Skin epidermis (tissue), 12 donors: ENCODE measurements around the gene PTPRM.

Source experiments
- H3K27ac ChIP-seq, 21 experiments: fragments of 200-600 bp; sonication (generic) in 11 of 21; one replicate each; pipeline ENCODE4 v1.5.0; 2020; ENCODE audit warnings: mild to moderate bottlenecking in 3 of 21, inconsistent platforms in 2 of 21, moderate library complexity in 2 of 21
- H3K4me3 ChIP-seq, 7 experiments: fragments of 200-600 bp; sonication (generic) in 2 of 7; one replicate each; pipeline ENCODE4 v1.5.0; 2020; ENCODE audit warnings: inconsistent platforms in 2 of 7, mild to moderate bottlenecking in 2 of 7, moderate library complexity in 1 of 7

PTPRM gene

DNA sequence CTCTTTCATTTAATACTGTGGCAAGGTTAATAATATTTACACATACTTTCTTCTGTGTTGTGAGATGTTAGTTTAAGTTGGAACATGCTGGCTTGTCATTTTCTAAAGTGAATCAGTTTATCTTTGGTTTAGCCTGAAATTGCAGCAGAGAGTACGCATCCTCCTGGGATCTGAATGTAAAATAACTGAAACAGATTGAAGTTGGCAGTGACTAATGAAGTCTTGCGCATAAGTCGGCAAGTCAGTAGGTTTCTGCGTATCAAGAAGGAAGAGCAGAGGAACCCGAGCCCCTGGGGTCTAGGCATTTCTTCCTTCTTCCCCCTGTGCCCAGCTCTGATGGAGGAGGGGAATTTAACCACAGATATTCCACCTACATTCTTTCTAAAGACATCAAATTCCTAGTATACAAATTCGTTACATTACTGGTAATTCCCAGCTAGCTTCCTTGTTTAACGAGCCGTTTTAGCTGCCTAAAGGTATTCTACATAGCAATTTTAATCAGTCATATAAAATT is 650.0 kb downstream of the PTPRM start:
- H3K27ac ChIP-seq: no peak overlapping the region
- H3K4me3 ChIP-seq: no peak overlapping the region

DNA sequence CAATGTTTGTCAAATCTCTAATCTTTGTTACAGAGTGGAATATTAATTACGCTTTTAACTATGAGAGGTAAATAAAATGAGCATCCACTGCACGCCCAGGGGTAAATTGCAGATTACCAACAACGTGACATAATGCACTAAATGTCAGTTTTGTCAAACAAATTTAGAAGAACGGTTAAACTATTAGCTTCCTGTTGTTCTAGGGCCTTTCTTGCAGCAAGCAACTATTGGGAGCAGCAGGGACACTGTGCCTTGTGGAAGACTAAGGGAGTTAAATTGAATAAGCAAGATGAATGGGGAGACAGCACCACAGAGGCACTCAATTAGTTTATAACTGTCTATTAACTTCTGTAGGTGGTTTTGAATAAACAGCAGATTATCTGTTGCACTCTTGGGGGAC is 651.1 kb downstream of the PTPRM start:
- Histone ChIP-seq H3K27ac (no peak overlapping the region), H3K4me3 (no peak overlapping the region)

DNA sequence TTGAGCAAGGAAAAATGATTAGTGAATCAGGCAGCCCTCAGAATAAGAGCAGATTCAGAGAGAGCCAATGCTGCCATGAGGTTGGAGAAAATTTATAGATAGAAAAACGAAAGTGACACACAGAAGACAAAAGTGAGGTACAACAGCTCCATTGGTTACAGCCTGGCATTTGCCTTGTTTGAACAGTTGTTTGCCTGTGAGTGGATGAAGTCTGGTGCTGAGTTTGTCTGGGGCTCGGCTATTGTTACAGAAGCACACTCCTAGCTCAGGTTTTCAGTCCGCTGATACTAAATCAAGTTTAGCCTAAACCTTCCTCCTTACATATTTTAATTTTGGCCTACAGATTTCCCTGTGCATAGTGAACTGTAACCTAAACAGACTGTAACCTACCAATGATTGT is 654.3 kb downstream of the PTPRM start:
- no peak overlapping the region for H3K27ac ChIP-seq

DNA sequence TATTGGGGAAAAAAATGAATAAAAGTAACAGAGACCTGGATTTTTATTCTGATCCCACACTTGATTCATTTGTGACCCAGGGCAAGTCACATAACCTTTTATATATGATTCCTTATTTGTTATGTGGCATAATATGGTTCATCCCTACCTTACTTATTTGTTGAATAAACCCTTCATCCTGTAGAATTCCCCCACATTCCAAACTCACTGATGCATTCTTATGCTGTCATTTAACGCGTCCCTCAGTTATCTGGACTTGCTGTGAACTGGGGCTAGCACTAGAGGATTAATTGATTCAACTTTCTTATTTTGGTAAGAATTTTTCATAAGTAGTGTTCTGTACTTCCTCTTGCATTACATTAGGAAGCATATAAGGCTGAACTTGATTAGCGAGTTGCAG is 657.5 kb downstream of the PTPRM start:
- no peak overlapping the region for H3K4me3 ChIP-seq
- no peak overlapping the region for H3K27ac ChIP-seq

More for the DNA sequence above, 654.3 kb downstream of the PTPRM start:
- H3K4me3 ChIP-seq: no peak overlapping the region

DNA sequence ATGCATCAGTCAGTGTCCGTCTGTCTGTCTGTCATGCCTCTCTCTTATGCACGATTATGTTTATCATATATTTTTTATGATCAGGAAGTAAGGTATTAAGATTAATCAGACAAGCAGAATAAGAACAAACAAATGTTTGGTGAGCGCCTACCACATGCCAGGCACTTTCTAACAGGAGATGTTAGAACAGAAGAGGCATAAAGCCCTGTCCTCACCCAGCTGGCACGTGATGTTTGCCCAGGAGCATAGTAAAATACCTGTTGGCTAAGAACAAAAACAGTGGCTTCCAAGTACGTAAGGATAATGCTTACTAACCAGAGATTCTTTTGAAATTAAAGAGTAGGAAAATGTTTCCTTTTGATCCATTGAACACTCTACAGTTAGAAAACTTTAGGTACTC is 661.9 kb downstream of the PTPRM start:
- no peak overlapping the region for H3K4me3 ChIP-seq
- H3K27ac ChIP-seq: no peak overlapping the region

DNA sequence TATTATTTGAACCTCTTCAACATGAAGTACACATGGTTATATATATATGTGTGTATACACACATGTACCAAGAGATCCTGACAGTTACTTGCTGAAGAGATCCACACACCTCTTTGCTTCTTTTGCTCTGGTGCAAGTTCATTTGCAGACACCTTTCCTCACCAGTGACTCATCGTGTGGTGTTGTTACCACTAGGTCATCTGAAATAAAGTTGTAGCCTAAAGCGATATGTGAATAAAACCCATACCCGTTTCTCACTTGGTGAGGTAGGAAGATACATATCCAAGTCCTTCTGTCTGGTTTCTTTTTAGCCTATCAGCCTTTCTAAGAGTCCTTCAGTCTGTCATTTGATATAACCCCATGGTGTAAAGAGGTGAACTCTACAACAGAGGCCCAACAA is 662.7 kb downstream of the PTPRM start:
- no peak overlapping the region for H3K4me3 ChIP-seq
- H3K27ac ChIP-seq: no peak overlapping the region

DNA sequence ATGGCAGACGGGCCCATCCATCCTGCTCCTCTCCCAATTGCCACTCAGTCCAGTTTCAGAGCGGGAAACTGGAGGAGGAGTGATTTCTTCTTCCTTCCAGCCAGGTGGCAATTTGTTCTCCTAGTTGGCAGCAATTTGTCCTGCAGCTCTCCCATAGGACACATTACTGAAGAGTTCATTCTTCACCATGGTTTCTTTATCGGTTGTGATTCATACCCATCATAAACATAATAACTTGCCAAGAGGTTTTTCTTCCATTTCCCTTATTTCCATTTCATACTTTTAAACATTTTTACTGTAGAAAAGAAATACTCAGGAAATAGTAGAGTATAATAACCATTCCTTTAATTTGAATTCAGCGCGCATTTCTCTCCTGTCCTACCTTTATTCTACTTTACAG is 664.2 kb downstream of the PTPRM start:
- H3K4me3 ChIP-seq: no peak overlapping the region
- H3K27ac ChIP-seq: no peak overlapping the region

DNA sequence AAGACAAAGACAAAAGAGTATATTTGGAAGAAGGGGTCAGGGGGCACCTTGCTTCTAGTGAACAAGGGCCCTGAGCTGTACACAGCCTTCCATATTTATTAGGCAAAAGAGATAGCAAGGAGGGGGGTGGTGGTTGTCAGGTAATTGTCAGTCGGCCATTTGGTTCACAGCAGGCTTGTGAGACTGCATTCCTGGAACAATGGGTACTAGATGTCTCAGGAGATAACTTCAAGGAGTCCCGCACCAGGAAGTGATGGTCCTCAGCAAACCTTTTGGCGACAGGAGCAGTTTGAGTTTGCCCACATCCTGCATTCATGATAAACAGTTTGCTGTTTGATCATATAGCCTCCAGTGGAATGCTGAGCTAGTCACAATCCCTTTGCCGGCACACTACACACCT is 665.7 kb downstream of the PTPRM start:
- no peak overlapping the region for H3K4me3 ChIP-seq
- H3K27ac ChIP-seq: no peak overlapping the region

DNA sequence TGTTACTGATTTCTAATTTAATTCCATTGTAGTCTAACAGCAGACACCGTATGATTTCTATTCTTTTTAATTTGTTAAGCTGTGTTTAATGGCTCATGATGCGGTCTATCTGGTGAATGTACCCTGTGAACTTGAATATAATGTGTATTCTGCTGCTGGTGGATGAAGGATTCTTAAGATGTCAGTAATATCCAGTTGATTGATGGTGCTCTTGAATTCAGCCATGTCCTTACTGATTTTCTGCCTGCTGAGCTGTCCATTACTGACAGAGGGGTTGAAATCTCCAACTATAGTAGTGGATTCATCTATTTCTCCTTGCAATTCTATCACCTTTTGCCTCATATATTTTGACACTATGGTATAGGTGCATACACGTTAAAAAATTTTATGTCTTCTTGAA is 668.8 kb downstream of the PTPRM start:
- no peak overlapping the region for H3K27ac ChIP-seq
- H3K4me3 ChIP-seq: no peak overlapping the region

DNA sequence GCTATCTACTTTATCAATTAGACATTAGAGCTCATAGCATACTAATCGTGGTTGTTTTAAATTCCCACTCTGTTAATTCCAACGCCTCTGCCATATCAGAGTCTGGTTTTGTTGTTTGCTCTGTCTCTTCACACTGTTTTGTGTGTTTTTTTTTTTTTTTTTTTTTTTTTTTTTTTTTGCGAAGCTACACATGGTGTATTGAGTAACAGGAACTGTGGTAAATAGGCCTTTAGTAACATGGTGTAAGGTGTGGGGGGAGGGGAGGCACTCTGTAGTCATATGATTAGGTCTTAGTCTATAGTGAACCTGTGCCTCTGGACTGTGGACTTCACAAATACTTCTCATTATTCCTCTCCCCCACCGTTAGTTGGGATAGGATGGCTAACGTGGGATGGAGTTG is 671.4 kb downstream of the PTPRM start:
- no peak overlapping the region for H3K27ac ChIP-seq
- H3K4me3 ChIP-seq: no peak overlapping the region

DNA sequence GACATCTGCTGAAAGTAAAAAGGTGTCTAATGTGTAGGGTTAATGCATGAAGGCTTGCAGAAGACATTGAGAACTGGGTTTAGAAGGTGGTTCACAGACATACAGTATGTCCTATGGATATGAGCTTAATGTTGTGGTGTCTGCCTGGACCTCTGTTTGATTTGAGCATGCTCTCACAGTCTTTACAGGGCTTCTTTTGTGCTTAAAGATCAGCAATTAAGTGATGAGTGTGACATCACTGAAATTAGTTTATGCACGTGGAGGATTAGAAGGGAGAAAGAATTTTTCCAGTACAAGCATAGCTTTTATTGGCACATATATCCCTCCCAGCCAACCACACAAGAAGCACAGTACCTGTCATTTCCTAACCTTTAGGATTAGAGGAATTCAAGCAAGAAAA is 674.6 kb downstream of the PTPRM start:
- no peak overlapping the region for H3K27ac ChIP-seq

DNA sequence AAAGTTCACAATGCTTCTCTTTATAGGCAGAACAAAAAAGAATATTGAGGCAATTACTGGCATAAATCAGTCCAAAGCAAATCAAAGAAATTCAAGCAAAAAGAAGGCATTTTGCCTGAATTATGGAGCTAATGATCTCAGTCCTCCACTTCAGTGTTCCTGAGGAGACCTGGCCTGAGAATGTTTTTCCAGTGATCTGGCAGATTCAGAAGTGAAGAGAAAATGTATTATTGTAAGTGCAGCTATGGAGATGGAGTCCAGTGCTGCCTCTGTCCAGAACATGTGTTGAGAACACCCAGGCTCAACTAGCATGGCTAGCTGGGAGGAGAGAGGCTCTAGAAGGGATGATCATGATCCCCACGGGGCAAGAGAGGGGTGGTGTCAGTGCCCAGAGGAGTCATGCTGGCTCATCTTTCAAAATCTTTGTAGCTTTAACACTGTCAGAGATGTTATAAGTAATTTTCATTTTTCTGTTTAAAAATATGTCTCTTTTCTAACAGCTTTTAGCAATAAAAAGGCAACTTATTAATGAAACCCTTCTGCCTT is 675.1 kb downstream of the PTPRM start:
- Histone ChIP-seq H3K27ac (no peak overlapping the region), H3K4me3 (no peak overlapping the region)

More for the DNA sequence above, 674.6 kb downstream of the PTPRM start:
- H3K4me3 ChIP-seq: no peak overlapping the region

DNA sequence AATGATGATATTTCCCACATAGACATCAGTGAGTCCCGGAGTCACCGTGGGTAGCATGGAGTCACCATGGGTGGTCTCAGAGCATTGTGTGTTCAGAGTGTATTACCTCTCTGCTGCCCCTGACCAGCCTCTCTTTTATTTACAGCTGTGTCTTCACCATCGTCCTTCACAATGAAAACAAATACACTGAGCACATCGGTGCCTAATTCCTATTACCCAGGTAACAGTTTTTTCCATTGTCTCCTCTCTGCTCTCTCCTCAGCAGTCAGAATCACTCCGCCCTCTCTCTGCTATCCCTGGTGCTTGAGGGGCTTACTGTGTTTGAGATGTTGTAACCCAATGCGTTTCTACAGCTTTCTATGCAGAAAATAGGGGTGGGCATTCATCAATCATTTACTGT is 680.6 kb downstream of the PTPRM start:
- H3K27ac ChIP-seq: no peak overlapping the region
- no peak overlapping the region for H3K4me3 ChIP-seq

DNA sequence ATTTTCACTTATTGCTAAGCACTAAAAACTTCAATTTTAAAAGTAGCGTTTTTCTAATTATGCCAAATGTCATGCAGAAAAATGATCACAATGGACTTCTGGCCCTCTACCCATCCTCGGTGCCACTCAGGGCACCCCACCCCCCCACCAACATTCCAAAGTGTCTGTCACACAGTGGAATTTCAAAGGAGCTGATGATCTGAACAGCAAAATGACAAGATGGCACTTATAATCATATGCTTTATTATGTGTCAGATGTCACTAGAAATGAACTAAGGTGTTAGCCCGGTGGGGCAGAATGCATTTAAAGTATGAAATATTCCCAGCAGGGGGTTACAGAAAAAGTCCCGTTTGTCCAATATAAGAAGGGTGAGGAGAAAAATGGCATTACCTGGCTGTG is 681.5 kb downstream of the PTPRM start:
- H3K4me3 ChIP-seq: no peak overlapping the region

DNA sequence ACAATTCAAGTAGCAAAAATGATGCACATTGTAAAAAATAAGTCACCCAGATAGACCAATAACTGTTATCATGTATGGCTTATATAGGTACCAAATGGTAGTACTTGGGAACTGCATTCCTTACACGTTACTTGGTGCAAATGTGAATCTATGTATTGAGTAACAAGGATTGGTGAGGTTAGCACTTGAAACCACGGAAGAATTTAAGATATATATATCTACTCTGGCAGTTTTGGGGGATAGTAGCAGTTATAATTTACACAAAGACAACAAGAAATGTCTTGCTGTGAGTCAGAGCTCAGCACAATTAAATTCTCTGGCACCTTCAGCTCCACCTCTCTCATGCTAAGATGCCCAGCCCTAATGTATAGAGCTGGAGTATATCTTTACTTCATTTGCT is 682.7 kb downstream of the PTPRM start:
- Histone ChIP-seq H3K27ac (no peak overlapping the region), H3K4me3 (no peak overlapping the region)

More for the DNA sequence above, 681.5 kb downstream of the PTPRM start:
- H3K27ac ChIP-seq: no peak overlapping the region

DNA sequence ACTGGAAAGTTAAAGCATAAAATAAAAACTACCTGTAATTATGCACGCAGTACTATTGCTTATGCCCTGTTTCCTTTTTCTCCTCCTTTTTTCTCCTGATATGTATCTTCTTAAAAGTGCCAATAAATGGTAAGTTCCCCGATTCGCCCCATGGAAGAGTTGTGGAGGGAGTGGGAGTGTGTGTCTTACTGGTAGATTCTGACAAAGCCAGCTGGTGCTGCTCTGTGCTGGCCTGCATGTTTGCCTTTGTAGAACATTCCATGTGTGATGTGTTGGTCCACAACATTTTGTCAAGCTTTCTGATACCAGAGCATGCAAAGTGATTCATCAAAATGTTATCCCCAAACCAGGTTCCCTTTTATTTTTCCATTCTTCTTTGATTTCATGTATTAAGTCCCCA is 685.3 kb downstream of the PTPRM start:
- H3K27ac ChIP-seq: no peak overlapping the region

DNA sequence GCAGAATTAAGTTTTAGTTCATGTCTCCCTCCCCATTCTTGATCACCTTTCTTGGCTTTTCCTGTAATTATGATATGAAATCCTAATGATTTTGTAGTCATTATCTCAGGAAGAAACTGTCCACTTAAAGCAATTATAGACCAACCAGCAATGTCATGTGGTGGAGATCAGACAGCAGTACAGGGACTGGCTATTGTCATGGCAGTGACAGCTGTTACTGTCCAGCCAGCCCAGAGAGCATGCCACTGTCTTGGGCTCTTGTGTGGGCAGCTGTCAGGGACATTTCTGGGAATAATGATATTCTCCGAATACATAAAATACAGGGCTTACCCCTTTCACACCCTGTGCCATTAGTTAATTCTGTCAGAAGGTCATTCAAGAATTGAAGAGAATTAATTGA is 686.8 kb downstream of the PTPRM start:
- H3K4me3 ChIP-seq: no peak overlapping the region

More for the DNA sequence above, 685.3 kb downstream of the PTPRM start:
- no peak overlapping the region for H3K4me3 ChIP-seq

DNA sequence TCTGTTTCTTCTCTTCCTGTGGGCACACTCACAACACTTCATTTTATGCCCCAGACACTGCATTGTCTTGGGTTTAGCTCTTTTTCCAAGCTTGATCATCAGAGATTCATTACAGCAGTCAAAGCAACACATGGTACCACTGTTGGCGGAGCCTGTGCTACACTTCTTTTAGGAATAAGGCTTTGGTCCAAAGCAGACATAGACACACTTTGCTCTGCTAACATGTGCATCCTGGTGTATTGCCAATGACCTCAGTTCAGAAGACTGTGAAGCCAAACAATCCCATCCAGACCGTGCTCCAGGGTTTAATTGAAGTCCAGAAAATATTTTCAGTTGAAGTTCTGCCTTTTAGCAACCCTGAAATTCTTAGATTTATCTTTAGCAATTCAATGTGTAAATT is 687.5 kb downstream of the PTPRM start:
- no peak overlapping the region for H3K4me3 ChIP-seq
- no peak overlapping the region for H3K27ac ChIP-seq

More for the DNA sequence above, 686.8 kb downstream of the PTPRM start:
- H3K27ac ChIP-seq: no peak overlapping the region

DNA sequence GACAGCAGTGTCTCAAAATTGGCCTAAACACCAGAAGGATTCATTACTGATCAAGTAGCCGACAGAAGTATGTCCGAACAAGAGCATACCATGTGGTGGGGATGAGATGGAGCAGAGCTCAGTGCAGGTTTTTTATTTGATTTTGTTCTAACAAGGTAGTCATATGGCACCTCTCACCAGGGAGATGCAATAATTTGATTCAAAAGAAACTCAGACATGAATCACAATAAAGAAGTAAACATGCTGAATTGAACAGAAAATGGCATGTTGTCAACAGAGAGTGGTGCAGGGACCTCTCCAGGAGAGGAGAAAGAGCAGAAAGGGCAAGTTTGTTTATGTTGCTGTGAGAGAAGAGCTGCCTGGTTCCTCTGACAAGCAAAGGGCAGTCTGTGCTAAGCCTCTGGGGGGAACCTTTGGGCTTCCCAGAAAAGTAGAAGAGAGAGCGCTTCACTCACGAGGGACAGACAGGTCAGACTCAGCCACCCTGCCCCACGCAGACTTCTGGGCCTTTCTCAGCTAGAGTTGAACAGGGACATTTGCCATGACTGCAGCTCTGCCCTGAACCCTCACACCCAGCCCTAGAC is 690.8 kb downstream of the PTPRM start:
- Histone ChIP-seq H3K4me3 (no peak overlapping the region), H3K27ac (no peak overlapping the region)

DNA sequence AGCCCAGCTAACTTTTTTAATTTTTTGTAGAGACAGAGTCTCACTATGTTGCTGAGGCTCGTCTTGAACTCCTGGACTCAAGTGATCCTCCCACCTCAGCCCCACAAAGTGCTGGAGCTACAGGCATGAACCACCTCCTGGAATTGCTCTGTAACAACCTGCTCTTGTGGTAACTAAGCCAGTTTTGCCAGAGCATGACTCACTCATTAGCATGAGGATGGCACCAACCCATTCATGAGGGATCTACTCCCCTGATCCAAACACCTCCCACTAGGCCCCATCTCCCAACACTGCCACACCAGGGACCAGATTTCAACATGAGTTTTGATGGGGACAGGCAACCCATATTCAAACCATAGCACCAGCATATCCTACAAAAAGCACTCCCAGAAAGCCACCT is 693.2 kb downstream of the PTPRM start:
- H3K27ac ChIP-seq: no peak overlapping the region
- H3K4me3 ChIP-seq: no peak overlapping the region

DNA sequence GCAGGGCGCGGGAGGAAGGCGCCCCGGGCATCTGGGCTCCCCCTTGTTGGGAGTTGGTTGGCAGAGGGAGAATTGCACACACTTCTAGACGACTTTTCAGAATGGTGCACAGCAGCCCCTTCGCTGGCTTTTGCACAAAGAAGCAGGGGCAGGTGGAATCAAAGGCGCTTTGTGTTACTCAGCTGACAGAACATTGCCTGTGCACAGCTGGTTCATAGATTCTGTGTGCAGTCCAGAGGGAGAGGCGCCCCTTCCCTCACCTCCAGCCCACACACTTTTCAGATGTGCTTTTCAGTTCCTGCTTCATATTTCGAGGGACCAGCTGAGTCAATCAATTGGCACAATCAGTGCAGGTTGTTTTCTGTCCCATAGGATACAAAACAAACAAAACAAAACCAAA is 693.7 kb downstream of the PTPRM start:
- no peak overlapping the region for H3K4me3 ChIP-seq
- H3K27ac ChIP-seq: no peak overlapping the region

DNA sequence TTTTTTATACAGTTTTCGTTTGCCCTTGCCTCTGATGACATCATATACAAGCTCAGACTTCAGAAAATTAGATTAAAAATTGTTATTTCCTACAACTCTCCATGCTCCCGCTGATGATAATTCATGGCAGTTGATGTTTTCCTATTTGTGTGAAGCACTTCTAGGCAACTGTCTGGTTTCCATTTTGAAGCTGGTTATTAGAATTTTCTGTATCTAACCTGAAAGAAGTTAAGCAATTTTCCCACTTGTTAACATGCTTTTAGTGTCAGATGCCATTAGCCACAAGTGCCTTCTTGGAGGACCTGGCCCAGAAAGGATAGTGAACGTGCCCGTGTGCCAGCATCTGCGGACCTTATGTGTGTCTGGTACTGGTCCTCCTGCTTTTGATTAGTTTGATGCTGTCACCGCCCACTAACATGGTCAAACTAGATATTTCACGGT is 694.6 kb downstream of the PTPRM start:
- no peak overlapping the region for H3K4me3 ChIP-seq
- no peak overlapping the region for H3K27ac ChIP-seq
